ENCODE results near the gene OR5P2. TPM values are rescaled to one million over a fixed set of nuclear protein-coding genes. Genes with fewer than 3 reads are reported as not detected.

Gene OR5P2
- total and polyA plus RNA-seq, 2 experiments from 2014 or later, result 1.3 TPM; not detected in 1

DNA sequence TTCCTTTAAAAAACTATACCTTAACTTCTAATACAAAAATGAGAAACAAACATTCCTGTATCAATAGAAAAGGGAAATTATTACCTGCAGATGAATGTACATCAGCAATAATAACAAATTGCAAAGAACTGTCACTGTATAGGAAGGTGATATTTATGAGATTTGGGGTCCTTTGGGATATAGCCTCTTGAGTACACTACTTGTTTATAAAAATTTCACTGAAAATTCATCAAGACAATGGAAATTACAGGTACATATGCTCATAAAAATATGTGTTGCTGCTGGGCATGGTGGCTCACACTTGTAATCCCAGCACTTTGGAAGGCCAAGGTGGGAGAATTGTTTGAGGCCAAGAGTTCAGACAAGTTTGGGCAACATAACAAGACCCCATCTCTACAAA, 34.0 kb upstream of the OR5P2 start, which contains the start of gene OR5P3:
OR5P3 (minus strand) TSS at position 101 of the 400 bp plus-strand sequence.
- no peaks in the 10 kb centered on the region for H3K36me3 Mint-ChIP-seq (ENCODE audit: low read depth)
- no peaks in the 10 kb centered on the region for H4K20me1 ChIP-seq (replicated peaks; ENCODE audit: insufficient read depth)
- H3K27ac Mint-ChIP-seq, result no peak within 1 kb of the TSS
- H3K4me2 ChIP-seq, result no peak within 1 kb of the TSS
- TF ChIP-seq ZNF114 (CRISPR knock-in tag; IDR thresholded peaks at IDR 0.05) (no peak), CREB1 (CRISPR knock-in tag; IDR thresholded peaks at IDR 0.05; ENCODE audit: low read depth) (no peak), NANOG (IDR thresholded peaks at IDR 0.05; ENCODE audit: borderline replicate concordance) (no peak), STAT1 (IDR thresholded peaks at IDR 0.05; ENCODE audit: unreplicated experiment) (no peak)
- TF ChIP-seq, protein P1, sequence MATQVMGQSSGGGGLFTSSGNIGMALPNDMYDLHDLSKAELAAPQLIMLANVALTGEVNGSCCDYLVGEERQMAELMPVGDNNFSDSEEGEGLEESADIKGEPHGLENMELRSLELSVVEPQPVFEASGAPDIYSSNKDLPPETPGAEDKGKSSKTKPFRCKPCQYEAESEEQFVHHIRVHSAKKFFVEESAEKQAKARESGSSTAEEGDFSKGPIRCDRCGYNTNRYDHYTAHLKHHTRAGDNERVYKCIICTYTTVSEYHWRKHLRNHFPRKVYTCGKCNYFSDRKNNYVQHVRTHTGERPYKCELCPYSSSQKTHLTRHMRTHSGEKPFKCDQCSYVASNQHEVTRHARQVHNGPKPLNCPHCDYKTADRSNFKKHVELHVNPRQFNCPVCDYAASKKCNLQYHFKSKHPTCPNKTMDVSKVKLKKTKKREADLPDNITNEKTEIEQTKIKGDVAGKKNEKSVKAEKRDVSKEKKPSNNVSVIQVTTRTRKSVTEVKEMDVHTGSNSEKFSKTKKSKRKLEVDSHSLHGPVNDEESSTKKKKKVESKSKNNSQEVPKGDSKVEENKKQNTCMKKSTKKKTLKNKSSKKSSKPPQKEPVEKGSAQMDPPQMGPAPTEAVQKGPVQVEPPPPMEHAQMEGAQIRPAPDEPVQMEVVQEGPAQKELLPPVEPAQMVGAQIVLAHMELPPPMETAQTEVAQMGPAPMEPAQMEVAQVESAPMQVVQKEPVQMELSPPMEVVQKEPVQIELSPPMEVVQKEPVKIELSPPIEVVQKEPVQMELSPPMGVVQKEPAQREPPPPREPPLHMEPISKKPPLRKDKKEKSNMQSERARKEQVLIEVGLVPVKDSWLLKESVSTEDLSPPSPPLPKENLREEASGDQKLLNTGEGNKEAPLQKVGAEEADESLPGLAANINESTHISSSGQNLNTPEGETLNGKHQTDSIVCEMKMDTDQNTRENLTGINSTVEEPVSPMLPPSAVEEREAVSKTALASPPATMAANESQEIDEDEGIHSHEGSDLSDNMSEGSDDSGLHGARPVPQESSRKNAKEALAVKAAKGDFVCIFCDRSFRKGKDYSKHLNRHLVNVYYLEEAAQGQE (IDR thresholded peaks at IDR 0.05; ENCODE audit: unreplicated experiment), result no peak
- TF ChIP-seq, protein P2, sequence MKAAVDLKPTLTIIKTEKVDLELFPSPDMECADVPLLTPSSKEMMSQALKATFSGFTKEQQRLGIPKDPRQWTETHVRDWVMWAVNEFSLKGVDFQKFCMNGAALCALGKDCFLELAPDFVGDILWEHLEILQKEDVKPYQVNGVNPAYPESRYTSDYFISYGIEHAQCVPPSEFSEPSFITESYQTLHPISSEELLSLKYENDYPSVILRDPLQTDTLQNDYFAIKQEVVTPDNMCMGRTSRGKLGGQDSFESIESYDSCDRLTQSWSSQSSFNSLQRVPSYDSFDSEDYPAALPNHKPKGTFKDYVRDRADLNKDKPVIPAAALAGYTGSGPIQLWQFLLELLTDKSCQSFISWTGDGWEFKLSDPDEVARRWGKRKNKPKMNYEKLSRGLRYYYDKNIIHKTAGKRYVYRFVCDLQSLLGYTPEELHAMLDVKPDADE (IDR thresholded peaks at IDR 0.05), result no peak
- no peak within 1 kb of the TSS for H3K4me3 Mint-ChIP-seq
- DNase-seq (ENCODE audit: low spot score), result no peak
- no peak within 1 kb of the TSS for H2AFZ ChIP-seq
- no peaks in the 10 kb centered on the region for H3K36me3 ChIP-seq (ENCODE audit: insufficient read depth)
- peaks cover 2% of the 10 kb centered on the region; the same call in 2 of the 3 replicates for H3K4me1 Mint-ChIP-seq
- no peak within 1 kb of the TSS for H3K4me3 ChIP-seq
- H3K4me1 ChIP-seq (ENCODE audit: insufficient read depth), result no peaks in the 10 kb centered on the region
- H3K9me2 ChIP-seq (ENCODE audit: insufficient read depth), result peaks cover 6% of the 10 kb centered on the region; the same call in 1 of the 2 replicates
- H3K9me3 Mint-ChIP-seq, result no peaks in the 10 kb centered on the region; the same call in 2 of the 3 replicates
- no peak for ATAC-seq
- H3K27ac ChIP-seq (ENCODE audit: low read depth), result no peak within 1 kb of the TSS
- no peaks in the 10 kb centered on the region for H3K27me3 Mint-ChIP-seq (ENCODE audit: insufficient read depth, low read depth, poor library complexity)
- H3K79me2 ChIP-seq (replicated peaks; ENCODE audit: insufficient read depth), result no peaks in the 10 kb centered on the region
- H3F3A ChIP-seq (replicated peaks; ENCODE audit: low read depth), result no peaks in the 10 kb centered on the region
- H3K27me3 ChIP-seq (ENCODE audit: insufficient read depth), result no peaks in the 10 kb centered on the region

DNA sequence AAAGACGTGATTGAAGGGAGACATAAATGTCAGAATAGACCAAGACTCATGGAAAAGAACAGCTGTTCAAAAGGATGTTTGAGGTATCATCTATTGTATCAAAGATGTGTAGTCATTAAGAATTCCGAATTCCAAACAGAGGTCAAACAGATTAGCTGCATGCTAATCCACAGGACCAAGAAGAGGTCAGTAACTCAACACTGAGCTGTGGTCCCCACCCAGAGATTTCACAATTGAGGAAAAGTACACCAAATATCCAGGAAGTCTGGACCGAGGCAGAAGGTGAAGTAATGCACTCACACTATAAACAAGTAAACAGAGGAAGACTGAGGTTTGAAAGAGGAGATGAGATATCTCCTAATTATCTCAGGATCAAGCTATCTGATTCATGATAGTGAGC, 29.6 kb upstream of the OR5P2 start:
- H3K4me3 ChIP-seq, result no peak overlapping the region
- no peak overlapping the region for H3K4me2 ChIP-seq
- H3K79me2 ChIP-seq (replicated peaks; ENCODE audit: insufficient read depth), result no peaks in the 10 kb centered on the region
- no peaks in the 10 kb centered on the region for H3K4me1 ChIP-seq (ENCODE audit: insufficient read depth)
- no peak overlapping the region for H2AFZ ChIP-seq
- Mint-ChIP-seq H3K27ac (no peak overlapping the region), H3K36me3 (ENCODE audit: low read depth) (no peaks in the 10 kb centered on the region), H3K27me3 (ENCODE audit: insufficient read depth, low read depth, poor library complexity) (no peaks in the 10 kb centered on the region), H3K4me1 (no peaks in the 10 kb centered on the region), H3K4me3 (no peak overlapping the region), H3K9me3 (no peaks in the 10 kb centered on the region)
- H3K27me3 ChIP-seq (ENCODE audit: insufficient read depth), result no peaks in the 10 kb centered on the region
- no peak overlapping the region for H3K27ac ChIP-seq (ENCODE audit: low read depth)
- DNase-seq (ENCODE audit: low spot score) (no peak), ATAC-seq (no peak)
- no peaks in the 10 kb centered on the region for H3F3A ChIP-seq (replicated peaks; ENCODE audit: low read depth)
- peaks cover 6% of the 10 kb centered on the region; the same call in 1 of the 2 replicates for H3K9me2 ChIP-seq (ENCODE audit: insufficient read depth)
- H3K36me3 ChIP-seq (ENCODE audit: insufficient read depth), result no peaks in the 10 kb centered on the region
- no peaks in the 10 kb centered on the region for H4K20me1 ChIP-seq (replicated peaks; ENCODE audit: insufficient read depth)
- TF ChIP-seq JUNB (IDR thresholded peaks at IDR 0.05; ENCODE audit: unreplicated experiment) (no peak), ZNF331 (CRISPR knock-in tag; IDR thresholded peaks at IDR 0.05; ENCODE audit: low read depth) (no peak), CREB1 (CRISPR knock-in tag; IDR thresholded peaks at IDR 0.05; ENCODE audit: low read depth) (no peak), EZH2 (IDR thresholded peaks at IDR 0.05; ENCODE audit: low read depth, unreplicated experiment) (no peak), EZH2phosphoT487 (IDR thresholded peaks at IDR 0.05; ENCODE audit: unreplicated experiment) (no peak)
- TF ChIP-seq, protein P2 (IDR thresholded peaks at IDR 0.05), result no peak

Data from GM23338 (cell line).